Measurements from ENCODE around the gene KIAA1328.

KIAA1328 gene

GRCh38 chr18:37219257-37219656 is 390.3 kb downstream of the KIAA1328 start:
- DNase-seq (ENCODE audit: low read depth): no peak
- no peak for TF ChIP-seq CTCF (conservative IDR thresholded peaks at IDR 0.05; ENCODE audit: control insufficient read depth, insufficient read depth, low read depth, low read length)
- H3K4me3 ChIP-seq (ENCODE audit: control insufficient read depth, low read depth, low read length): no peak overlapping the region

DNA sequence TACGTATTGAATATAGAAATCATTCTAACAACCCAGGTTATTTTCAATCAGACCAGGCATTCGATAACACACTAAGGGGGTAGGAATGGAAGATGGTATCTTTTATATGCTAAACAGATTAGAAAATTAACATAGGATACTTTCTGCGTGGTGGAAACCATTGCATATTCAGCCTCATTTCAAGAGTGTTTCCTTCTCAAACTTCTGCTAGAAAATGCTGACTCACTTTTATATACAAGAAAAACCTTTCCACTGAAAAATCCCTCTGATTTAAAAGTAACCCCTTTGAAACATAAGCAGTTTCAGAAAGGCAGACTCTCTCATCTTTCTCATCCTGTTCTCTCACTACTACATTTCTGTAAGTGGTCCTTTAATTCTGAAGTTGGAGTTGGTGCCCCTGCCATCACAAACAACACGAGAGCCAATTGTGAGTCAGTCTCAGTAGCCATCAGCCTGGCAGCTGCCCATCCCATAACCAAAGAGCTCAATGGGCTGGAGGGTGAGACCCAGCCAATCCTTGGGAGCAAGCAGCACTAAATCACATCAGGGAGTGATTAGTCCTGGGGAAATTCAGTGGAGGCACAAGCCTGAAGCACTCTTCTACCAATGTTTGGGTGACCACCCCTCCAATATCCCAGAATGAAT is 393.5 kb downstream of the KIAA1328 start:
- DNase-seq (ENCODE audit: low read depth): no peak
- TF ChIP-seq CTCF (conservative IDR thresholded peaks at IDR 0.05; ENCODE audit: control insufficient read depth, insufficient read depth, low read depth, low read length): no peak
- no peak overlapping the region for H3K4me3 ChIP-seq (ENCODE audit: control insufficient read depth, low read depth, low read length)

GRCh38 chr18:37222999-37223378 is 394.1 kb downstream of the KIAA1328 start:
- no peak overlapping the region for H3K4me3 ChIP-seq (ENCODE audit: control insufficient read depth, low read depth, low read length)
- TF ChIP-seq CTCF (conservative IDR thresholded peaks at IDR 0.05; ENCODE audit: control insufficient read depth, insufficient read depth, low read depth, low read length): no peak
- no peak for DNase-seq (ENCODE audit: low read depth)

DNA sequence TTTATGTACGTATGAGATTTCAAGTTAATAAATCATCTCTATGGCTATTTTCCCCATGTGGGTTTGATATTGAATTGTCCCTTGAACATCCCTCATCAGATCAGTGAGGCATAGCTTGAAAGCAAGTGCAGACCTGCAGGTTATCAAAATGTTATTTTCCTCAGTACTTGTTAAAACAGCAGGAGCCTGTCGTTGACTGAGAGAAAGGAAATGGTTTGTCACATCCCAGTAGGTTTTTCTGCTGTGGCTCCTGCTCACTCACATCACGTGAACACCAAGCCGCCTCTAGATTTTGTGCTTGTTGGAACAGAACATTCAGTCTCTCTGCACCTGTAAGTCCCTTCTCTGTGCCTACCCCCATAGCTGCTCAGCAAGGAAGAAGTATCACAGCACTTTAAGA is 396.4 kb downstream of the KIAA1328 start:
- no peak for TF ChIP-seq CTCF (conservative IDR thresholded peaks at IDR 0.05; ENCODE audit: control insufficient read depth, insufficient read depth, low read depth, low read length)

DNA sequence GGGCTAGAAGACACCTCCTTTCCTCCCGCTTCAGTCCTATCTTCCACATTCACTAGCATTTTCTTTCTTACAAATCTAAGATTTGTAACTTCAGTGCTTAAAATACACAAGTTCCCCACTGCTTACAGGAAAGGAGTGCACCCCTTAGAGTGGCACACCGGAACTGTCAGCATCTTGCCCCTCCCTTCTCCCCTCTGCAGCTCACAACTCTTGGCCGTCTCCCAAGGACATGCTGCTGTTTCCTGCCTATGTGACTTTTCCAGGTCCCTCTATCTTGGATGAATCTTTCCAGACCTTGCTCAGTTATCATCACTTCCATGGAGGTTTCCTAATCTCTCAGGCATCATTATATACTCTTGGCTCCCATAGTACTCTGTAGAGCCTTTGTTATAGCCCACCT is 401.8 kb downstream of the KIAA1328 start:
- H3K4me3 ChIP-seq (ENCODE audit: control insufficient read depth, low read depth, low read length): no peak overlapping the region
- no peak for TF ChIP-seq CTCF (conservative IDR thresholded peaks at IDR 0.05; ENCODE audit: control insufficient read depth, insufficient read depth, low read depth, low read length)
- DNase-seq (ENCODE audit: low read depth): no peak

More for the DNA sequence above, 396.4 kb downstream of the KIAA1328 start:
- no peak overlapping the region for H3K4me3 ChIP-seq (ENCODE audit: control insufficient read depth, low read depth, low read length)
- DNase-seq (ENCODE audit: low read depth): no peak

DNA sequence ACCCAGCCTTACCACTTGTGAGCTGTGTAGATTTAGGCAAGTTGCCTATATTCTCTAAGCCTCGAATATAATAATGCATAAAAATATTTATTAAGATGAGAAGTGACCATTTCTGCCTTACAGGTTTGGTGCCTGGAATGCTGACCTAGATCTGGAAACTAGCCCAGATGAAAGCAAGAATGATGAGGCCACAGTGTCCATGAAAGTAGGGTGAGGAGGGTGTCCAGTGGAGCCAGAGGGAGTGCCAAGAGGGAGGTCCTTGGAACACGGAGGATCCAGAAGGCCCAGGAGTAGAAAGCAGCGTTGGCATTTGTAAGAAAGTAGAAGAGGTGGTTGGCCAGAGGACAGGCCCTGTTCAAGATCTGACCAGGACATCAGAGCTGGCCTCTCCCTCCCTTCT is 402.3 kb downstream of the KIAA1328 start:
- TF ChIP-seq CTCF (conservative IDR thresholded peaks at IDR 0.05; ENCODE audit: control insufficient read depth, insufficient read depth, low read depth, low read length): no peak
- no peak for DNase-seq (ENCODE audit: low read depth)

GRCh38 chr18:37235583-37235982 is 406.7 kb downstream of the KIAA1328 start:
- TF ChIP-seq CTCF (conservative IDR thresholded peaks at IDR 0.05; ENCODE audit: control insufficient read depth, insufficient read depth, low read depth, low read length): no peak
- no peak overlapping the region for H3K4me3 ChIP-seq (ENCODE audit: control insufficient read depth, low read depth, low read length)
- DNase-seq (ENCODE audit: low read depth): no peak

More for the DNA sequence above, 402.3 kb downstream of the KIAA1328 start:
- no peak overlapping the region for H3K4me3 ChIP-seq (ENCODE audit: control insufficient read depth, low read depth, low read length)
